Measurements from ENCODE around the gene ANKRD27. TPM values are rescaled to one million over a fixed set of nuclear protein-coding genes. Genes with fewer than 3 reads are reported as not detected.
"Not testable (repeated sequence)": the region's sequence is repeated elsewhere in the genome, so short reads cannot be mapped to it uniquely, and the experiment has no call there.

The ANKRD27 gene
- 10.6 TPM for polyA plus RNA-seq (ENCODE audit: insufficient read length)

DNA sequence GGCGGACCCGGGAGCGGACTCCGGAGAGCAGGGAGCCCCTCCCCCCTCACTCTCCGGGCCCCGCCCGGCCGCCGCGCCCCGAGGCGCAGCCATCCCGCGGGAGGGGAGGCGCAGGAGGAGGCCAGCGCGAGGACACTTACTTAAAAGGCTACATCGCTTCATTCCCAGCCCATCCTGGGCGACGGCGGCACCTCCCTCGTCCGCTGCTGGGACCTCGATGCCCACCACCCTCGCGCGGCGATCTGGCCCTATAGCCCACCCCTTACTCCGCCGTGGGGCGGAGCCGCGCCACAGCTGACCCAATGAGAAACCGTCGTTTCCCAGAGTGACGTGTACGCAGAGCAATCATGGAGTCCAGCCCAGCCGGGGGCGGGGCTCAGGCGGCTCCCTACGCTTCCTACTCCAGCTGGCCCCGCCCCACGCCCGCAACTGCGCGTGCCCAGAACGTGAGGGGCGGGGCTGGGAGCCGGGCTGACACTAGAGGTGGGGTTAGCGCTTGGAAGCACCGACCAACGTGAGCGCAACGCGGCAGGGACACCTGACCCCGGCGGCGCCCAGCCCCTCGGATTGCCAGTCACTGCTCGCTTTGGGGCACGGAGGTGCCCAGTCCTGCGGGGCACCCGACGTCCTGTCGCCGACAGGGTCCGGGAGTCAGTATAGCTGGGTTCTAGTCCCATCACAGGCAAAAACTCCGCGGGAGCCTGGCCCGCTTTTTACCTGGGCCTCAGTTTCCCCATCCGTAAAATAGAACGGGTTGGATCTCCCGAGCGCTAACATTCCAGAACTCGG lies at the start of gene ANKRD27:
Gene ANKRD27, minus strand, starts transcription at position 250 of the 789 bp plus-strand sequence. CDS start 16,165 bp downstream, outside the sequence.
- peak; percentile 100 for DNase-seq

- DNase-seq: no peak
Observed at GRCh38 chr19:32720936-32721250, 45.9 kb upstream of the ANKRD27 start.

DNA sequence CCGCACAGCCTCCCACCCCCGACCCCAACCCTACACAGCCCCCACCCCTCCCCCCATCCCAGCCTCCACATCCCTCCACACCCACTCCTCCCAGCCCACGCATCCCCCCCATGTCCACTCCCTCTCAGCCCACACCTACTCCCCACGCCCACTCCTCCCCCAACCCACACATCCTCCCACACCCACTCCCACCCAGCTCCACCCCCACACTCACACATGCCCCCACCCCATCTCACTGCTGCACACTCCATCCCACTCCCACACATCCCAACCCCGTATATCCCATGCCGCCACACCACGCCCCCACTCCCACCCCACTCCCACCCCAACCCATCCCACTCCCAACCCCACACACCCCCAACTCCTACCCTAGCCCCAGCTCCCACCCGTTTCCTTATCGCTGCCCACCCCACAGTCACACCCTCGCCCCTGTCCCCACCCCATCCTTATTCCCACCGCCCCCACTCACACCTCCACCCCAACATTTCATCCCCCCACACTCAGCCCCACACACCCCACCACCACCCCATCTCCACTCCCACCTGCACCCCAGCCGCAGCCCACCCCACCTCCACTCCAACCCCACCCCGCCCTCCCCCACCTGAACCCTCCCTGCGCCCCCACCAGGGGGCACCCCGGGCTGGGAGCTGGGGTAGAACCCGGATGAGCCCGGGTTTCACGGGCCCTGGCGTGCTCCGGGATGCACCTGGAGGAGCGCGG lies 45.4 kb upstream of the ANKRD27 start:
- DNase-seq: no peak

- no peak for DNase-seq
Observed at GRCh38 chr19:32719611-32720059, 44.7 kb upstream of the ANKRD27 start, which contains the start of gene TDRD12. Gene TDRD12 (plus strand): TSS chr19:32719767. CDS start chr19:32720073, 306 bp downstream.

DNA sequence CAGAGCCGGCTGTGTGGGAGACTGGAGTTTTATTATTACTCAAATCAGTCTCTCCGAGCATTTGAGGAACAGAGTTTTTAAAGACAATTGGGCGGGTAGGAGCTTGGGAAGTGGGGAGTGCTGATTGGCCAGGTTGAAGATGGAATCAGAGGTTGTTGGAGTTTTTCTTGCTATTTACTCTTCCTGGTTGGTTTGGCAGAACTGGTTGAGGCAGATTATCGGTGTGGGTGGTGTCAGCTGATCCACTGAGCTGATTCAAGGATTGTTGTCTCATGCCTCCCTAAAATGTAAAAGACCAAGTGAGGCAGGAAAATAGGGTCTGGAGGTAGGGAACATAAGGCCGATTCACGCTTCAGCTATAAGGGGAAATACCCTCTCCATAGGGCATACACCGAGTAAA lies 43.3 kb upstream of the ANKRD27 start:
- no peak for DNase-seq

GRCh38 chr19:32717496-32717895 lies 42.5 kb upstream of the ANKRD27 start:
- no peak for DNase-seq

DNA sequence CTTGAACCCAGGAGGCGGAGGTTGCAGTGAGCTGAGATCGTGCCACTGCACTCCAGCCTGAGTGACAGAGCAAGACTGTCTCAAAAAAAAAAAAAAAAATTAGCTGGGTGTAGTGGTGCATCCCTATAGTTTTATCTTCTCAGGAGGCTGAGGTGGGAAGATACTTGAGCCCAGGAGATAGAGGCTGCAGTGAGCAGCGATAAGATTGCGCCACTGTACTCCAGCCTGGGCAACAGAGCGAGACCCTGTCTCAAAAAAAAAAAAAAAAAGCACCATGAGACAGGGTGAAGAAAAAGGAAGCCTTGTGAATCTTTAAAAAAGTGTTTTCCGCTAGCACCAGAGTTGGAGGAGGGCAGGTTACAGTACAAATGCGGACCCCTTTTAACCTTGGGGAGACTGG lies 41.2 kb upstream of the ANKRD27 start:
- not testable (repeated sequence) for DNase-seq

GRCh38 chr19:32711747-32712146 lies 36.8 kb upstream of the ANKRD27 start:
- DNase-seq: no peak

DNA sequence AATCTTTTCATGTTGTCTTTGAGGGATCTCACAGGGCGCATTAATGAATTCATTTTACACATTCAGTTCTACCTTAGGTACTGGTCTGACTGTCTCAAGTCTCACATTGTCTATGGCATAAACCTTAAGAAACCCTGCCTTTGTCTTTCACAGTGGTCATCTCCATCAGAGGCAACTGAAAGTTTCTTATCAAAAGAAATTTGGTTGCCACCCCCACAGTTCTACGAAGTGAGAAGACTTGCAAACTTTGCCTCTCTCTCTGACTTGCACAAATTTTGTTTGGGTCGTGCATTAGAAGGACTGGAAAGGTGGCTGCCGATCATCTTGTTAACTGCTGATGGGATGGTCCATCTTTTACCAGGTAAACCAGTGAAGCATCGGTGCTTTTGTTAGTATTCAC lies 34.1 kb upstream of the ANKRD27 start:
- no peak for DNase-seq

- DNase-seq: no peak
Observed at GRCh38 chr19:32708457-32708856, 33.5 kb upstream of the ANKRD27 start.

GRCh38 chr19:32704006-32704405 lies 29.0 kb upstream of the ANKRD27 start:
- not testable (repeated sequence) for DNase-seq

GRCh38 chr19:32702010-32702409 lies 27.0 kb upstream of the ANKRD27 start:
- DNase-seq: no peak

DNA sequence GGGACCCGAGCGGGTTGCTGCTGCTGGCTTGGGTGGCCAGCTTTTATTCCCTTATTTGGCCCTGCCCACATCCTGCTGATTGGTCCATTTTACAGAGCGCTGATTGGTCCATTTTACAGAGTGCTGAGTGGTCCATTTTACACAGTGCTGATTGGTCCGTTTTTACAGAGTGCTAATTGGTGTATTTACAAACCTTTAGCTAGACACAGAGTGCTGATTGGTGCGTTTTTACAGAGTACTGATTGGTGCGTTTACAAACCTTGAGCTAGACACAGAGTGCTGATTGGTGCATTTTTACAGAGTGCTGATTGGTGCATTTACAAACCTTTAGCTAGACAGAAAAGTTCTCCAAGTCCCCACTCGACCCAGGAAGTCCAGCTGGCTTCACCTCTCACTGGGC lies 25.1 kb upstream of the ANKRD27 start:
- DNase-seq: not testable (repeated sequence)

DNA sequence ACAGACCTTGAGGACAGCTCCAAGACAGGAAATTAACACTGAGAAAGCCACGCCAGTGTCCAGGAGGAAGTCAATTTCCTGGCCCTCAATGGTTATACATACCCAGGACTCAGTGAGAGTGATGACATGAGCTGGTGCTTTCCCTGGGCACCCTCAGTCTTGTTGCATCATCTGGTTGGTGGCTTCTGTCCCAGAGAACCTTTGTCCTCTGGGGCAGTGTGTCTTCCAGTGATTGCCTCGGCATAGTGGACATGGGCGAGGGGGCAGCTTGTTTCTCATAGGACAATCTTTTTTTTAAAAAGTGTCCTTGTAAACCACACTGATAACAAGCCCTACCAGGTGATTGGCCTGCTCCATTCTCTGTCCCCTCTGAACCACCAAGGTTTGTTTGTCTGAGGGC lies 21.8 kb upstream of the ANKRD27 start:
- not testable (repeated sequence) for DNase-seq

DNA sequence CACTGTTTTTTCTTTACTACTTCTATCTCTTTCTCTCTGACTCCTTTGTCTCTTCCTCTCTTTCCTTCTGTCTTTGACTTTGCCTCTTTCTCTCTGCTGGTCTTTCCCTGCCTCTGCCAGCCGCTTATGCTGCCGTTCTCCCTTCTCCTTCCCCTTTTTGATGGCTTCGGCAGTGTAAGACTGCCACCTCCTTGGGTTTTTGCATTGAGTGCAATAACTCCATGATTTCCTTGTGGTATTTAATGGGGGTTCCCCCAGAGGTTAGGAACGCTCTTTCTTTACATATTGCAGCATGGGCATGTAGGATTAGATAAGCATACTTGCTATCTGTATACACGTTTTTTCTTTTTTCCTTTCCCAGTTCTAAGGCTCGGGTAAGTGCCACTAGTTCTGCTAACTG lies 20.5 kb upstream of the ANKRD27 start:
- not testable (repeated sequence) for DNase-seq

- not testable (repeated sequence) for DNase-seq
Observed at GRCh38 chr19:32694851-32695250, 19.9 kb upstream of the ANKRD27 start.

DNA sequence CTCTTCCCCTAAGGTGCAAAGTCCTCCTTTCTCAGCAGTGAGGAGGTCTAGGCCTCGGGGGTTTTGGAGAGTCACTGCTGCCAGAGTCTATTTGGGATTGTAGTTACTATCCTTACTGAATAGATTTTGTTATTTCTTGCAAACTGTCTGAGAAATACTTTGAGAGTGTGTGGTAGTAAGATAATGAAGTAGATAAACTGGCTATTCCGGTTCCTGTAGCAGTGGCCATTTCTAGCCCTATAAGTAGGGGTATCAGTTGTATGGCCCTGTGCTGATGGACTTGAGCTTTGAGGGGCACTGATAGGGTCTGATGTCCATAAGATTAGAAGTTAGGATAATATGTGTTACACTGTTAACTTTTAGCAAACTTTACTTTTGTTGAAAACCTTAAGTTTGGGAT lies 19.3 kb upstream of the ANKRD27 start:
- not testable (repeated sequence) for DNase-seq

- DNase-seq: not testable (repeated sequence)
Observed at GRCh38 chr19:32693151-32694108, 18.4 kb upstream of the ANKRD27 start.

- DNase-seq: no peak
Observed at GRCh38 chr19:32692727-32693061, 17.7 kb upstream of the ANKRD27 start.

DNA sequence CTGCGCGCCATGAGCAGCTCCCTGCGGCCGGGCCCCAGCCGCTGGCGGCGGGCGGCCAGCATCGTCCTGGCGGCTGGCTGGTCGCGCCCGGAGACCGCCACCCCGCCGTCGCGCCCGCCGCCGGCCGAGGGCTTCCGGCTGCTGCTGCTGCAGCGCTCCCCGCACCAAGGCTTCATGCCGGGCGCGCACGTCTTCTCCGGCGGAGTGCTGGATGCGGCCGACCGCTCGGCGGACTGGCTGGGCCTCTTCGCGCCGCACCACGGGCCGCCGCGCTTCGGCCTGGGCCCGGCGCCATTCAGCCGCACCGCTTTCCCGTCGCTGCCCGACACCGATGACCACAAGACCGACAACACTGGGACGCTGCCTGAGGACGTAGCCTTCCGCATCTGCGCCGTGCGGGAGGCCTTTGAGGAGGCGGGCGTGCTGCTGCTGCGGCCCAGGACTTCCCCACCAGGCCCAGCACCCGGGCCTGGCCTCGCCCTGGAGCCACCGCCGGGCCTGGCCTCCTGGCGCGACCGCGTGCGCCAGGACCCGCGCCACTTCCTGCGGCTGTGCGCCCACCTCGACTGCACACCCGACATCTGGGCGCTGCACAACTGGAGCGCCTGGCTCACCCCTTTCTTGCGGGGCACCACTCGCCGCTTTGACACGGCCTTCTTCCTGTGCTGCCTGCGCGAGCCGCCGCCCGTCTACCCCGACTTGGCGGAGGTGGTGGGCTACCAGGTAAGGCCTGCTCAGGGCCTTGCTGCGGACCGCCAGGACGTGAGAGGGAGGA lies 17.2 kb upstream of the ANKRD27 start:
- DNase-seq: peak; percentile 78

- peak; percentile 71 for DNase-seq
Observed at GRCh38 chr19:32691291-32691951, 16.4 kb upstream of the ANKRD27 start, which contains the start of gene NUDT19. Gene NUDT19 (plus strand): TSS chr19:32691821. CDS start chr19:32691961, 140 bp downstream.
